Middle frontal gyrus (tissue), 1 donor: Measurements from ENCODE around the gene DEK.

Source experiments
- DNase-seq: peaks from one replicate; pipeline ENCODE4 v3.0.0-alpha.2; 2015; ENCODE audit warnings: low spot score; ENCODE audit errors: extremely low spot score

Gene DEK

GRCh38 chr6:18266523-18266912 is 2.2 kb upstream of the DEK start:
- no peak for DNase-seq

GRCh38 chr6:18265787-18266522 is 1.6 kb upstream of the DEK start:
- no peak for DNase-seq

GRCh38 chr6:18264923-18265377 is 620 bp upstream of the DEK start:
- DNase-seq = no peak

GRCh38 chr6:18263418-18264218 is 712 bp downstream of the DEK start:
- no peak for DNase-seq

GRCh38 chr6:18262702-18263417 is 1.5 kb downstream of the DEK start:
- no peak for DNase-seq

GRCh38 chr6:18261877-18262276 is 2.5 kb downstream of the DEK start:
- no peak for DNase-seq

- no peak for DNase-seq
These were observed 3.8 kb downstream of the DEK start for GRCh38 chr6:18260448-18261106.

- no peak for DNase-seq
These were observed 4.5 kb downstream of the DEK start for GRCh38 chr6:18259675-18260447.

- DNase-seq = no peak
These were observed 9.5 kb downstream of the DEK start for GRCh38 chr6:18254793-18255192.

- DNase-seq = no peak
These were observed 10.7 kb downstream of the DEK start for GRCh38 chr6:18253635-18254034.

- no peak for DNase-seq
These were observed 15.1 kb downstream of the DEK start for GRCh38 chr6:18249271-18249670.

GRCh38 chr6:18248698-18249097 is 15.6 kb downstream of the DEK start:
- DNase-seq = no peak

- no peak for DNase-seq
These were observed 17.3 kb downstream of the DEK start for GRCh38 chr6:18247002-18247401.

GRCh38 chr6:18246205-18246604 is 18.1 kb downstream of the DEK start:
- no peak for DNase-seq

GRCh38 chr6:18245642-18246041 is 18.7 kb downstream of the DEK start:
- no peak for DNase-seq

GRCh38 chr6:18245079-18245478 is 19.3 kb downstream of the DEK start:
- no peak for DNase-seq

GRCh38 chr6:18244251-18244650 is 20.1 kb downstream of the DEK start:
- DNase-seq = no peak

- no peak for DNase-seq
These were observed 20.9 kb downstream of the DEK start for GRCh38 chr6:18243302-18243893.

GRCh38 chr6:18242062-18242851 is 22.1 kb downstream of the DEK start:
- DNase-seq = no peak
